ENCODE data around the gene DAPK1.

Gene DAPK1

DNA sequence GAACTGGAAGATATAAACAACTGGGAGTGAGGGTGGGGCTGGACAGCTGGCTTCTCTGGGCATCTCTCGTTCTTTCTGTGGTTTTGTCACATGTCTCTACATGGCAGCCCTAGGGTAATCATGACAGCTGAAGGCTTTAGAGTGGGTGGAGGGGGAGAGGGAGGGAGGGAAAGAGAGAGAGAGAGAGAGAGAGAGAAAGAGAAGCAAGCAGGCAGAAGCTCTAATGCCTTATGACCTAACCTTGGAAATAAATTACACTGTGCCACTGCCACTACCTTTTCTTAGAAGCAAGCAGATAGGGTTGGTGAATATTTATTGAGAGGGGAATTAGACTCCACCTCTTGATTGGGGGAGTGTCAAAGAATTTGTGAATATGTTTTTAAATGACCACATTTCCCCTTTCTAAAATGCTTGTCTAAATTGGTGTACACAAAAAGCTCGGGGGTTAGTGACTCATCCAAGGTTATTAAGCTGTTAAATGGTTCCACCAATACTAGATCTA, 2.6 kb upstream of the DAPK1 start:
- POLR2A ChIA-PET: no interaction called here
- TF ChIP-seq, protein P1, sequence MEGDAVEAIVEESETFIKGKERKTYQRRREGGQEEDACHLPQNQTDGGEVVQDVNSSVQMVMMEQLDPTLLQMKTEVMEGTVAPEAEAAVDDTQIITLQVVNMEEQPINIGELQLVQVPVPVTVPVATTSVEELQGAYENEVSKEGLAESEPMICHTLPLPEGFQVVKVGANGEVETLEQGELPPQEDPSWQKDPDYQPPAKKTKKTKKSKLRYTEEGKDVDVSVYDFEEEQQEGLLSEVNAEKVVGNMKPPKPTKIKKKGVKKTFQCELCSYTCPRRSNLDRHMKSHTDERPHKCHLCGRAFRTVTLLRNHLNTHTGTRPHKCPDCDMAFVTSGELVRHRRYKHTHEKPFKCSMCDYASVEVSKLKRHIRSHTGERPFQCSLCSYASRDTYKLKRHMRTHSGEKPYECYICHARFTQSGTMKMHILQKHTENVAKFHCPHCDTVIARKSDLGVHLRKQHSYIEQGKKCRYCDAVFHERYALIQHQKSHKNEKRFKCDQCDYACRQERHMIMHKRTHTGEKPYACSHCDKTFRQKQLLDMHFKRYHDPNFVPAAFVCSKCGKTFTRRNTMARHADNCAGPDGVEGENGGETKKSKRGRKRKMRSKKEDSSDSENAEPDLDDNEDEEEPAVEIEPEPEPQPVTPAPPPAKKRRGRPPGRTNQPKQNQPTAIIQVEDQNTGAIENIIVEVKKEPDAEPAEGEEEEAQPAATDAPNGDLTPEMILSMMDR (IDR thresholded peaks at IDR 0.05; ENCODE audit: insufficient read depth, low read length, missing control alignments): no peak
- DNase-seq (ENCODE audit: low read depth, low spot score): no peak

DNA sequence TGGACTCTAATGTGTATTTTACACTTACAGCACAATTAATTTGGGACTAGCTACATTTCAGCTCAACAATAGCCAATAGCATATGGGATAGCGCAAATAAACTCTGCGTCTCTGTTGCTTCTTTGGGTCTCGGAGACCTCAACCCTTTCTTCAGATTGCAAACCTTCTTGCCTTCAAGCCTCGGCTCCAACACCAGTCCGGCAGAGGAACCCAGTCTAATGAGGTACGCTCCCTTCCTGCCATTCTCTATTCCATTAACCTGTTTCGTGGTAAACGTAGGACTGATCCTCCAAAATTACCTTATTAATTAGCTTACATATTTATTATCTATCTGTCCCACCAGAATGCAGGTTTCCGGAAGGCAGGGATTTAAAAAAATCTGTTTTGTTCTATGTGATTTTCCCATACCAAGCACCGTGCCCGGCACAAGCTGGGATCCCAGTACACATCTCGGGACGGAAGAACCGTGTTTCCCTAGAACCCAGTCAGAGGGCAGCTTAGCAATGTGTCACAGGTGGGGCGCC, 525 bp upstream of the DAPK1 start:
- TF ChIP-seq, protein P1 (IDR thresholded peaks at IDR 0.05; ENCODE audit: insufficient read depth, low read length, missing control alignments): no peak
- ChIA-PET POLR2A (interaction anchor here (0.6 kb wide), 1 partner anchor 22 kb away, joined by 3 read pairs; no protein-coding TSS in a partner anchor), CTCF (interaction anchor here (0.7 kb wide), 1 partner anchor 161 kb away, joined by 3 read pairs; no protein-coding TSS in a partner anchor)
- peak overlapping the region; percentile 30 for H3K4me3 ChIP-seq (ENCODE audit: low read depth, low read length)
- no peak for DNase-seq (ENCODE audit: low read depth, low spot score)

More for the DNA sequence above, 2.6 kb upstream of the DAPK1 start:
- H3K4me3 ChIP-seq (ENCODE audit: low read depth, low read length): no peak overlapping the region
- CTCF ChIA-PET: no interaction called here

DNA sequence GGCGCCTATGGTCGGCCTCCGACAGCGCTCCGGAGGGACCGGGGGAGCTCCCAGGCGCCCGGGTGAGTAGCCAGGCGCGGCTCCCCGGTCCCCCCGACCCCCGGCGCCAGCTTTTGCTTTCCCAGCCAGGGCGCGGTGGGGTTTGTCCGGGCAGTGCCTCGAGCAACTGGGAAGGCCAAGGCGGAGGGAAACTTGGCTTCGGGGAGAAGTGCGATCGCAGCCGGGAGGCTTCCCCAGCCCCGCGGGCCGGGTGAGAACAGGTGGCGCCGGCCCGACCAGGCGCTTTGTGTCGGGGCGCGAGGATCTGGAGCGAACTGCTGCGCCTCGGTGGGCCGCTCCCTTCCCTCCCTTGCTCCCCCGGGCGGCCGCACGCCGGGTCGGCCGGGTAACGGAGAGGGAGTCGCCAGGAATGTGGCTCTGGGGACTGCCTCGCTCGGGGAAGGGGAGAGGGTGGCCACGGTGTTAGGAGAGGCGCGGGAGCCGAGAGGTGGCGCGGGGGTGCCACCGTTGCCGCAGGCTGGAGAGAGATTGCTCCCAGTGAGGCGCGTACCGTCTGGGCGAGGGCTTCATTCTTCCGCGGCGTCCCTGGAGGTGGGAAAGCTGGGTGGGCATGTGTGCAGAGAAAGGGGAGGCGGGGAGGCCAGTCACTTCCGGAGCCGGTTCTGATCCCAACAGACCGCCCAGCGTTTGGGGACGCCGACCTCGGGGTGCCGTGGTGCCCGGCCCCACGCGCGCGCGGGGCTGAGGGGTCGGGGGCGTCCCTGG, 561 bp downstream of the DAPK1 start:
- ChIA-PET POLR2A (no interaction called here), CTCF (interaction anchor here (0.7 kb wide), 1 partner anchor 160 kb away, joined by 3 read pairs; no protein-coding TSS in a partner anchor)
- peak overlapping the region; percentile 36 for H3K4me3 ChIP-seq (ENCODE audit: low read depth, low read length)
- TF ChIP-seq, protein P1 (IDR thresholded peaks at IDR 0.05; ENCODE audit: insufficient read depth, low read length, missing control alignments): no peak
- DNase-seq (ENCODE audit: low read depth, low spot score): no peak

DNA sequence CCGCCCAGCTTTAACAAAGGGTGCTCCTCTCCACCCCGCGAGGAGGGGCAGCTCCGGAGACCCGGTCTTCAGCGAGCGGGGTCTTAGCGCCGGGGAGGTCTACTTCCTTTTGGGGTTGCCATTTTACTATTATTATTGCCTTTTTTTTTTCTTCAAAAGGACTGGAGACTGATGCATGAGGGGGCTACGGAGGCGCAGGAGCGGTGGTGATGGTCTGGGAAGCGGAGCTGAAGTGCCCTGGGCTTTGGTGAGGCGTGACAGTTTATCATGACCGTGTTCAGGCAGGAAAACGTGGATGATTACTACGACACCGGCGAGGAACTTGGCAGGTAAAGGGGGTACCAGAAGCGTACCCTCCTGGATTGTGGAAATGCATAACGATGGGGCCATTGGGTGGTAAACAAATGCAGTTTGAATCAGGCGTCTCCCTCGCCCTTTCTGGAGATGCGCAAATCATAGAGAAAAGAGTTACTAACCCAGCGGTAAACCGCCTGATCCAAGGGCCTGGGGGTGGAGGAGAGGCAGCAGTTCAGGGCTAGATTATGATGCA, 1.2 kb downstream of the DAPK1 start:
- peak overlapping the region; percentile 36; the same call in 1 of the 2 replicates for H3K4me3 ChIP-seq (ENCODE audit: low read depth, low read length)
- CTCF ChIA-PET: no interaction called here
- TF ChIP-seq, protein P1 (IDR thresholded peaks at IDR 0.05; ENCODE audit: insufficient read depth, low read length, missing control alignments): no peak
- DNase-seq (ENCODE audit: low read depth, low spot score): no peak
- POLR2A ChIA-PET: no interaction called here

DNA sequence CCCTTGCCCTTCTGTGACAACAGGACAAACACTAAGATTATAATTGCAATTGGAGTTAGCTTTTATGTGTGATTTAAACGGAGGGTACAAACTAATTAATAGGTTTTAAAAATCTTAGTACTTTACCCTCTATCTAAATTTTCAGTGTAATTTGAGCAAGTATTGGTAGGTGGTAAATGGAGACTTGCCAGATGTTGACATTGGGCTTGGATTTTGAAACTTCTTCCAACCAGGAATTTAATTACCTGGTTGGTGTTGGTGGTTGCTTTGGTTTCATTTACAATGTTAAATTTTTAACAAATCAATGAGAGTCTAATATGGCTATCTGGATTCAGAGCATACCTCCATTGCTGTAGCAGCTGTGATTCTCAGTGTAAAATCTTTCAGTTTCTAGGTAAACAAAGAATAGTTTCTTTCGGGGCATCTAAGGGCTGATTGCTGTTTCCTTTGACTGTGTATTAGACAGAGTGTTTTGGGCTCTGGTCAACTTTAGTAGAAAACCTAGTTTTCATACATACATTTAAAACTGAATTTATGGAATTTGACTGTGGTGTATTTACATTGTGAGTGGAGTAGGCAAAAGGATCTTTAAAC, 1.9 kb downstream of the DAPK1 start:
- TF ChIP-seq, protein P1 (IDR thresholded peaks at IDR 0.05; ENCODE audit: insufficient read depth, low read length, missing control alignments): no peak
- ChIA-PET POLR2A (no interaction called here), CTCF (no interaction called here)
- H3K4me3 ChIP-seq (ENCODE audit: low read depth, low read length): no peak overlapping the region
- no peak for DNase-seq (ENCODE audit: low read depth, low spot score)
